Effector memory CD4-positive, alpha-beta T cell (primary cell): ENCODE results near the gene ENPEP.

Experiments used
- DNase-seq, 3 donors: peaks; one replicate each; pipeline ENCODE4 v3.0.0-alpha.2; 2020
- H3K27ac ChIP-seq: 2 replicates; pipeline ENCODE4 v1.7.0; 2013; ENCODE audit warnings: mild to moderate bottlenecking, low read length, moderate library complexity; ENCODE audit not compliant: insufficient read depth, poor library complexity, severe bottlenecking
- H3K27me3 ChIP-seq: replicated peaks from 2 replicates; pipeline ENCODE4 v1.7.0; 2013; ENCODE audit warnings: mild to moderate bottlenecking, low read length; ENCODE audit not compliant: insufficient read depth, control insufficient read depth, poor library complexity, severe bottlenecking
- H3K36me3 ChIP-seq: 2 replicates; pipeline ENCODE4 v1.7.0; 2013; ENCODE audit warnings: mild to moderate bottlenecking, low read length, moderate library complexity; ENCODE audit not compliant: control insufficient read depth, insufficient read depth
- H3K4me1 ChIP-seq: 2 replicates; pipeline ENCODE4 v1.7.0; 2013; ENCODE audit warnings: low read length, mild to moderate bottlenecking; ENCODE audit not compliant: control insufficient read depth, insufficient read depth, poor library complexity, severe bottlenecking
- H3K4me3 ChIP-seq: 2 replicates; pipeline ENCODE4 v1.7.0; 2013; ENCODE audit warnings: low read length, low read depth, mild to moderate bottlenecking; ENCODE audit not compliant: insufficient read depth, poor library complexity, severe bottlenecking
- H3K9me3 ChIP-seq: 2 replicates; pipeline ENCODE4 v1.7.0; 2013; ENCODE audit warnings: mild to moderate bottlenecking, low read length, moderate library complexity; ENCODE audit not compliant: control insufficient read depth

Gene ENPEP

DNA sequence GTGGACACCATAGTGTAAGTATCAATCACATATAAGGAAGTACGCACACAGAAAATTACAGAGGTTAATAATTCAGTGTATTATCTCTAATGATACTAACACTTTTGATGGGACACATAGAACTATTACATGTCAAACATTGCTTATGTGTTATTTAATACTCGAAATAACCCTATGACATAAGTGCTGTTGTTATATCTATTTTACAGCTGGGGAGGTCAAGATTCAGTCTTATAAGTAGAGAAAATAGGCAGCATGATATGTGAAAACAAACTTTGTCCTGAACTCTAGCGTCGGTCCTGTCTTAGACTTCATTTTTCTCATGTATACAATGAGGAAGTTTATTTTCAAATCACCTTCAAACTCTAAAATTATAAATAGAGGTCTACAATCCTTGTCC, 23.2 kb downstream of the ENPEP start:
- no peak for DNase-seq
- Histone ChIP-seq H3K27me3 (no peaks in the 10 kb centered on the region), H3K4me3 (no peak overlapping the region), H3K36me3 (no peaks in the 10 kb centered on the region), H3K9me3 (no peaks in the 10 kb centered on the region), H3K27ac (no peak overlapping the region), H3K4me1 (no peaks in the 10 kb centered on the region)

GRCh38 chr4:110501826-110502225, 25.9 kb downstream of the ENPEP start:
- H3K9me3 ChIP-seq: no peaks in the 10 kb centered on the region
- H3K27me3 ChIP-seq: no peaks in the 10 kb centered on the region
- no peak for DNase-seq
- H3K27ac ChIP-seq: no peak overlapping the region
- H3K36me3 ChIP-seq: no peaks in the 10 kb centered on the region
- H3K4me1 ChIP-seq: no peaks in the 10 kb centered on the region
- H3K4me3 ChIP-seq: no peak overlapping the region

DNA sequence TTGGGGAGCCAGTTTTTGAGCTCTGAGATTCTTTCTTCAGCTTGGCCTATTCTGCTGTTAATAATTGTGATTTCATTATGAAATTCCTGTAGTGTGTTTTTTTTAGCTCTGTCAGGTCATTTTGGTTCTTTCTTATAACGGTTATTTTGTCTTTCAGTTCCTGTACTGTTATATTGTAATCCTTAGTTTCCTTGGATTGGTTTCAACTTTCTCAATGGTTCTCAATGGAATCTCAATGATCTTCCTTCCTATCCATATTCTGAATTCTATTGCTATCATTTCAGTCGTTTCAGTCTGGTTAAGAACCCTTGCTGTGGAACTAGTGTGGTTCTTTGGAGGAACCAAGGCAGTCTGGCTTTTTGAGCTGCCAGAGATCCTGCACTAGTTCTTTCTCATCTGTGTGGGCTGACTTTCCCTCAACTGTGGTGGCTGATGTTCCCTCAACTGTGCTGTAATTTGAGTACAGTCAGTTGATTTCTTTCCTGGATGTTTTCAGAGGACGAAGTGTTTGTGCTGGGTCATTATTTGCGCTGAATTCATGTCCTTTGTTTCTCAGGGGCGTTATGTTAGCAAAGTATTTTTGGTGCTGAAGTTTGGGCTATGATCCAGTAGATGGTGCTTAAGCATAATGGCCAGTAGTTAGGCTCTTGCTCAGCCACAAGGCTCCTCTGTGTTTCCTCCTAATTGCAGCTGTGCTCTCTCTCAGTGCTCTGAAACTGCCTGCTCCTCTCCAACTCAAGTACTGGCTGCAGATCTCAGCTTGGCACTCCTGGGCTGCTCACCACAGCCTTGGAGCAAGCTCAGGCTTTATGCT, 27.5 kb downstream of the ENPEP start:
- no peaks in the 10 kb centered on the region for H3K36me3 ChIP-seq
- H3K4me3 ChIP-seq: no peak overlapping the region
- no peaks in the 10 kb centered on the region for H3K27me3 ChIP-seq
- no peak for DNase-seq
- no peaks in the 10 kb centered on the region for H3K4me1 ChIP-seq
- H3K9me3 ChIP-seq: no peaks in the 10 kb centered on the region
- no peak overlapping the region for H3K27ac ChIP-seq

DNA sequence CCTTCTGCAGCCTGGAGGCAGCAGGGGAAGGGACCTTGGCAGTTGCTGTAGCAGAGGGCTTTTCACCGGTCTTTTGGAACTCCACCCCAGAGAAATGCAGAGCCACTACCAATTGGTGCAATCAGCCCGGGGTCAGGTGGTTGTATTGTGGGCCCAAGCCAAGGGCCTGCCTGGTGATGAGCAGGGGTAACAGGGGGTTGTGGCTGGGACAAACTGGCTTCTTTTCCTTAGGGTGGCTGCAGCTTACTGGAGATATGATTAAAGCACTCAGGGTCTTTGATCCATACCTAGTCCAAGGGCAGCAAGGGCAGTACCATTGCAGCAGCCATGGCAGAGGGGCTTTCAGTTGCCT, 28.1 kb downstream of the ENPEP start:
- H3K27me3 ChIP-seq: no peaks in the 10 kb centered on the region
- no peaks in the 10 kb centered on the region for H3K9me3 ChIP-seq
- H3K4me3 ChIP-seq: no peak overlapping the region
- no peak for DNase-seq
- H3K27ac ChIP-seq: no peak overlapping the region
- no peaks in the 10 kb centered on the region for H3K4me1 ChIP-seq
- H3K36me3 ChIP-seq: no peaks in the 10 kb centered on the region

DNA sequence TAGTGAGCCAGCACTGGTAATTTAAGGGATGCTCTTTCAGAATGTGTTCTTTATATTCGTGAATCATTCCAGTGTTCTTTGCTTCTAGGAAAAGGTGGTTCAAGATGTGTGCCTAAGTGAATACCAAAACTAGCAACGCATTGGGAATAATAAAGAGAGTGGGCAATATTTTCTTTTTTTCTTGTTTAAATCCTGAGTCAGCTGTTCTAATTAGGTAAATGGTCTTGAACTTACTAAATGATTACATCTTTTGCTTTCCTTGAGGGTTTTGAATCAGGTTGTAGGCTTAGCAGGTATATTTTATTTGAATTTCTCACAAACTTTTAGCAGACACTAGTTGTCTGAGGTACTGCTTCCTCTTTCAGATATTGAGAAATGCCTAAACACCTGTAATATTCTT, 29.5 kb downstream of the ENPEP start:
- no peaks in the 10 kb centered on the region for H3K4me1 ChIP-seq
- no peaks in the 10 kb centered on the region for H3K36me3 ChIP-seq
- H3K9me3 ChIP-seq: no peaks in the 10 kb centered on the region
- no peaks in the 10 kb centered on the region for H3K27me3 ChIP-seq
- no peak overlapping the region for H3K27ac ChIP-seq
- H3K4me3 ChIP-seq: no peak overlapping the region
- DNase-seq: no peak

DNA sequence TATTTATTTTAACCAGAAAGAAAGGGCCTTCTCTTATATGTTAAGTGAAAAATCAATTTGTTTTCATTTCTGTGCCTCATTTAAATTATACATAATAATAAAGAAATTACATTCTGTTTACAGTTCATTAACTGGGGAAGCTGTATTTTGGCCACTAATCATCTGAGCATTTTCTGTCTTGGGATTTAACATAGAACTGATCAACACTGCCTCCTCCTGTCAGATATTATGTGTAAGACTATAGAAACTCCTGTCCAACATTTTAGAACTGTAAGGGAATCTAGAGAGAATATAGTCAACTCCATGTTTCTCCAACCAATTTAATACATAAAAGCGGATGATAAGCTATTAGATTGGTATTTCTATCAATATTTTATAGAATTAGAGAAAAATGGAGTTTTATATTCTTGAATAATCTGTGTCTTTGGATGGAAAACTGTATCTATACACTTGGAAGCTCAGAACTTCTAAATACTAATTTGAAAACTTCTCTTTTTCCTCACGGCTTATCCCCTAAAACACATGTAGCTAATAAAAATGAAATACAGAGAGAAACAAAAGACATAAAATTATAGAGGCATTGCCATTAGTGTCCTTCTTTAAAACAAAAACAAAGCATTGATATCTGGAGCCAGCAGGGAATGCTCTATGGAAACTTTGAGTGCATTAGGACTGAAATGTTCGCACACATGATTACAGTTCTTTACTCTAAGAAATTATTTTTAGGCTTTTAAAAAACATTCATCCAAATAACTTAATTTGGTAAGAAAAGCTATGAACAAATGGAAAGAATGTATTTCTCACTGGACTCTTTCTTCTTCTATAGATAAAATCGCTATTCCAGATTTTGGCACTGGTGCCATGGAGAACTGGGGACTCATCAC, 33.1 kb downstream of the ENPEP start:
- Histone ChIP-seq H3K36me3 (no peaks in the 10 kb centered on the region), H3K4me3 (no peak overlapping the region), H3K9me3 (no peaks in the 10 kb centered on the region), H3K27ac (no peak overlapping the region), H3K4me1 (no peaks in the 10 kb centered on the region), H3K27me3 (no peaks in the 10 kb centered on the region)
- DNase-seq: no peak

DNA sequence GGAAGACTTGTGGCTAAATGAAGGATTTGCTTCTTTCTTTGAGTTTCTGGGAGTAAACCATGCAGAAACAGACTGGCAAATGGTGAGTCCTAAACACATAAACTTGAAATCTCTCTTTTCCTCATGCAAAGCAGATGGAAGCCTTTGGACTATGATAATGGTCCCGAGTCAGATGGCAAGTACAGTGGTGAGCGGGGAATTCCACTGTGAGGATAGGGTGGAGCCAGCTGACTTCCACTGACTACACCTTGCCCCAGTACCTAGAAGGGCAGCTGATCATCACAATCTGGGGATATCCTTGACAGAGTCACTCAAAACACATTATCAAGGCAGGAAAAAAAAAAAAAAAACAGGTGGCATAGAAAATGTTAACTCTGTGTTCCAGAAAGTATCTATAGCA, 34.3 kb downstream of the ENPEP start:
- H3K27ac ChIP-seq: no peak overlapping the region
- H3K9me3 ChIP-seq: no peaks in the 10 kb centered on the region
- H3K4me1 ChIP-seq: no peaks in the 10 kb centered on the region
- no peaks in the 10 kb centered on the region for H3K36me3 ChIP-seq
- DNase-seq: no peak
- H3K27me3 ChIP-seq: no peaks in the 10 kb centered on the region
- H3K4me3 ChIP-seq: no peak overlapping the region

GRCh38 chr4:110510955-110511544, 35.1 kb downstream of the ENPEP start:
- Histone ChIP-seq H3K4me1 (no peaks in the 10 kb centered on the region), H3K27ac (no peak overlapping the region), H3K36me3 (no peaks in the 10 kb centered on the region), H3K9me3 (no peaks in the 10 kb centered on the region), H3K27me3 (no peaks in the 10 kb centered on the region), H3K4me3 (no peak overlapping the region)
- DNase-seq: no peak

DNA sequence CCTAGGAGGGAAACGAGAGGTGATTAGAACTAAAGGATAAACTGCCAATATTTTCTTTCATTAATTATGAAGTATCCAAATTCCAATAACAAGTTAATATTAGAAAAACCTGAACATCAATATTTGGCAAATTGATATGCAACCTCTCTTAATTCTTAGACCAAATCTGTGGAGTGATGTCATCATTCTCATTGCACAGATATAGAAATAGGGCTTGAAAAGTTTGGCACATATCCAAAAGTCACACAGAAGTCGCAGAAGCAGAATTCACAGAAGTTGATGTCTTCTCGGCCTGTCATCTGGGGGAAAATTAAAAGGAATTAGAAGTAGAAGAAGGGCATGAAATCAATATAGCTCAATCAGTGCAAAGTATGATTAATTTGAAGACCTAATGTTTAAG, 36.9 kb downstream of the ENPEP start:
- no peak for DNase-seq
- H3K36me3 ChIP-seq: no peaks in the 10 kb centered on the region
- H3K27me3 ChIP-seq: no peaks in the 10 kb centered on the region
- H3K27ac ChIP-seq: no peak overlapping the region
- H3K9me3 ChIP-seq: no peaks in the 10 kb centered on the region
- no peaks in the 10 kb centered on the region for H3K4me1 ChIP-seq
- H3K4me3 ChIP-seq: no peak overlapping the region
